A549 (cell line): ENCODE data around the gene RASSF8. TPM values are rescaled to one million over a fixed set of nuclear protein-coding genes. Genes with fewer than 3 reads are reported as not detected.

ENCODE experiments used
- ATAC-seq, 2 experiments: fragments of 200-7000 bp in 1 of 2; fragments of >200 bp in 1 of 2; cut with Nextera tagmentation in 1 of 2; cut with Tn5 transposase in 1 of 2; 3 replicates each; pipeline versions ENCODE4 v1.8.0 to v1.9.1; 2018 to 2020; ENCODE audit warnings: mild to moderate bottlenecking in 1 of 2, moderate library complexity in 1 of 2
- CTCF ChIA-PET: fragments of 300-600 bp; sonication (Branson Sonifier 250); formaldehyde crosslinking; extraction: SDS; loops from one replicate; lab custom pipeline; 2021; ENCODE audit warnings: antibody characterized with exemption, inconsistent platforms; lab: Yijun Ruan, JAX
- POLR2A ChIA-PET: fragments of 350-600 bp; formaldehyde crosslinking; extraction: SDS; loops from one replicate; lab custom pipeline; 2021; ENCODE audit warnings: antibody characterized with exemption, inconsistent platforms; lab: Yijun Ruan, JAX
- DNase-seq, 2 experiments: peaks; one replicate each; pipeline versions ENCODE4 v3.0.0 to v3.0.0-alpha.2; 2011 to 2016; ENCODE audit warnings: low read depth in 1 of 2, low spot score in 1 of 2
- FAIRE-seq: peaks from 2 replicates; lab custom pipeline; 2011; peaks lifted over from hg19 to GRCh38; lab: Jason Lieb, UNC
- H3K27ac ChIP-seq, 2 experiments: fragments of >200 bp; sonication (Bioruptor Twin); formaldehyde crosslinking; 3 replicates each; pipeline ENCODE4 v1.5.1; 2016 to 2017
- H3K4me1 ChIP-seq: fragments of >200 bp; sonication (Bioruptor Twin); formaldehyde crosslinking; 3 replicates; pipeline ENCODE4 v1.6.1; 2016
- H3K4me2 ChIP-seq: fragments of >200 bp; sonication (Bioruptor Twin); formaldehyde crosslinking; 3 replicates; pipeline ENCODE4 v1.6.1; 2016
- H3K4me3 ChIP-seq: fragments of >200 bp; sonication (Bioruptor Twin); formaldehyde crosslinking; 3 replicates; pipeline ENCODE4 v1.5.1; 2016
- H3K9me3 ChIP-seq: fragments of >200 bp; sonication (Bioruptor Twin); formaldehyde crosslinking; 3 replicates; pipeline ENCODE4 v1.6.1; 2016
- BCL3 ChIP-seq: fragments of >200 bp; sonication (Bioruptor Twin); formaldehyde crosslinking; IDR thresholded peaks from 3 replicates; pipeline ENCODE4 v1.6.1; 2016
- BHLHE40 ChIP-seq: IDR thresholded peaks from 2 replicates; pipeline ENCODE4 v1.6.1; 2012; ENCODE audit warnings: low read depth, low read length, inconsistent platforms
- CBX8 ChIP-seq: fragments of 200-600 bp; sonication (generic); IDR thresholded peaks from 2 replicates; pipeline ENCODE4 v1.6.1; 2016
- CEBPB ChIP-seq, 2 experiments: fragments of >200 bp in 1 of 2; sonication (Bioruptor Twin) in 1 of 2; formaldehyde crosslinking in 1 of 2; IDR thresholded peaks; 2 replicates each; pipeline ENCODE4 v1.6.1; 2012 to 2016
- EP300 ChIP-seq, 2 experiments: fragments of >200 bp; sonication (Bioruptor Twin); formaldehyde crosslinking; IDR thresholded peaks; 2 replicates in 1 of 2; 3 replicates in 1 of 2; pipeline ENCODE4 v1.6.1; 2016 to 2017
- FOSB ChIP-seq: fragments of 250-450 bp; sonication (Bioruptor Pico); IDR thresholded peaks from 2 replicates; pipeline ENCODE4 v1.5.0; 2020; ENCODE audit warnings: mild to moderate bottlenecking, moderate library complexity
- FOSL2 ChIP-seq, 2 experiments: fragments of 450-650 bp in 1 of 2; fragments of >200 bp in 1 of 2; sonication (Bioruptor Twin) in 1 of 2; formaldehyde crosslinking; IDR thresholded peaks; 2 replicates each; pipeline versions ENCODE4 v1.5.0 to v1.6.1; 2016 to 2020; ENCODE audit warnings: mild to moderate bottlenecking in 1 of 2, moderate library complexity in 1 of 2
- GATA3 ChIP-seq: IDR thresholded peaks from 2 replicates; pipeline ENCODE4 v1.6.1; 2012; ENCODE audit warnings: borderline replicate concordance
- HDAC2 ChIP-seq: fragments of 200-600 bp; sonication (generic); IDR thresholded peaks from 2 replicates; pipeline ENCODE4 v1.6.1; 2016
- JUN ChIP-seq, 2 experiments: fragments of >200 bp; sonication (Bioruptor Twin); formaldehyde crosslinking; IDR thresholded peaks; 2 replicates in 1 of 2; 3 replicates in 1 of 2; pipeline ENCODE4 v1.6.1; 2016 to 2017
- JUNB ChIP-seq: fragments of >200 bp; sonication (Bioruptor Twin); formaldehyde crosslinking; IDR thresholded peaks from 2 replicates; pipeline ENCODE4 v1.6.1; 2016
- KDM5A ChIP-seq: fragments of 200-600 bp; sonication (generic); IDR thresholded peaks from 2 replicates; pipeline ENCODE4 v1.6.1; 2016; ENCODE audit warnings: antibody characterized with exemption, mild to moderate bottlenecking
- RNF2 ChIP-seq: fragments of 200-600 bp; sonication (generic); IDR thresholded peaks from 2 replicates; pipeline ENCODE4 v1.6.1; 2016; ENCODE audit warnings: low read depth, mild to moderate bottlenecking, antibody characterized with exemption, moderate library complexity, borderline replicate concordance
- ZC3H11A ChIP-seq: fragments of 450-650 bp; IDR thresholded peaks from 2 replicates; pipeline ENCODE4 v1.6.1; 2014; ENCODE audit warnings: antibody characterized with exemption, mild to moderate bottlenecking
- ZFP36 ChIP-seq: fragments of 450-650 bp; IDR thresholded peaks from 2 replicates; pipeline ENCODE4 v1.6.1; 2014; ENCODE audit warnings: borderline replicate concordance; ENCODE audit not compliant: partially characterized antibody
- WGBS: methylation state at CpG from one replicate; pipeline ENCODE4 v1.1.6; 2017; ENCODE audit errors: missing lambda C conversion rate; 5-methylcytosine and 5-hydroxymethylcytosine counted together
- polyA plus RNA-seq, 4 experiments: library from polyadenylated mRNA; depleted of rRNA in 3 of 4; stranded (reverse); fragments of >200 nt; fragmentation: RNase III in 1 of 4; extraction: RNeasy Plus Mini Kit Qiagen cat#74134 plus additional on column Dnase treatment in 1 of 4; gene quantifications; 2 replicates in 3 of 4; 3 replicates in 1 of 4; pipeline ENCODE4 v1.2.3, GENCODE V29; 2011 to 2017
- TF ChIP-seq, protein P1 (sequence below): fragments of 250-450 bp; sonication (Bioruptor Pico); IDR thresholded peaks from 2 replicates; pipeline ENCODE4 v1.5.0; 2020; ENCODE audit warnings: low read depth, mild to moderate bottlenecking, moderate library complexity
- TF ChIP-seq, protein P2 (sequence below): IDR thresholded peaks from 2 replicates; pipeline ENCODE4 v1.6.1; 2012
- TF ChIP-seq, protein P3 (sequence below): fragments of >200 bp; sonication (Bioruptor Twin); formaldehyde crosslinking; IDR thresholded peaks from 3 replicates; pipeline ENCODE4 v1.5.1; 2016

The RASSF8 gene
- polyA plus RNA-seq, 2 of the 4 experiments (the other 2 are of a cell fraction): 5.7 to 8.7 TPM

GRCh38 chr12:26124446-26125399 is 166.2 kb downstream of the RASSF8 start, which contains the start of gene BHLHE41:
Gene BHLHE41 (minus strand): TSS chr12:26125037. CDS start chr12:26124779, 258 bp downstream.
- Histone ChIP-seq H3K27ac (peak within 1 kb of the TSS; percentile 71 to 78; a peak in 5 of 6 replicates), H3K4me1 (peaks cover 17% of the 10 kb centered on the region), H3K4me2 (peak within 1 kb of the TSS; percentile 99), H3K9me3 (no peaks in the 10 kb centered on the region), H3K4me3 (peak within 1 kb of the TSS; percentile 73)
- TF ChIP-seq CBX8 (peak; percentile 95), RNF2 (peak; percentile 91; the same call in 1 of the 2 replicates), FOSB (CRISPR knock-in tag) (no peak), EP300 (IDR thresholded peaks at IDR 0.05) (no peak), BCL3 (no peak), ZFP36 (no peak), HDAC2 (no peak), KDM5A (no peak), GATA3 (no peak), BHLHE40 (peak; percentile 43; the same call in 1 of the 2 replicates)
- TF ChIP-seq, protein P1, sequence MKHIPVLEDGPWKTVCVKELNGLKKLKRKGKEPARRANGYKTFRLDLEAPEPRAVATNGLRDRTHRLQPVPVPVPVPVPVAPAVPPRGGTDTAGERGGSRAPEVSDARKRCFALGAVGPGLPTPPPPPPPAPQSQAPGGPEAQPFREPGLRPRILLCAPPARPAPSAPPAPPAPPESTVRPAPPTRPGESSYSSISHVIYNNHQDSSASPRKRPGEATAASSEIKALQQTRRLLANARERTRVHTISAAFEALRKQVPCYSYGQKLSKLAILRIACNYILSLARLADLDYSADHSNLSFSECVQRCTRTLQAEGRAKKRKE (CRISPR knock-in tag): no peak
- TF ChIP-seq, protein P2, sequence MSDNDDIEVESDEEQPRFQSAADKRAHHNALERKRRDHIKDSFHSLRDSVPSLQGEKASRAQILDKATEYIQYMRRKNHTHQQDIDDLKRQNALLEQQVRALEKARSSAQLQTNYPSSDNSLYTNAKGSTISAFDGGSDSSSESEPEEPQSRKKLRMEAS: 0 out of 2 replicates have a peak, but pooled peaks have one; percentile 18
- CTCF ChIA-PET: interaction anchor here (1.1 to 7.7 kb wide), 11 partner anchors 8 to 577 kb away, joined by 3 to 110 read pairs (median 6); no protein-coding TSS in a partner anchor
- 3% methylated on average over 31 of the region's 54 CpGs for WGBS
- FAIRE-seq (no peak), DNase-seq (peak in 1 of 2 experiments; percentile 21), ATAC-seq (peak in 1 of 2 experiments; percentile 1; a peak in 1 of 6 replicates)
- POLR2A ChIA-PET: interaction anchor here (0.6 to 4.7 kb wide), 5 partner anchors 29 to 304 kb away, joined by 3 to 28 read pairs (median 6); no protein-coding TSS in a partner anchor

DNA sequence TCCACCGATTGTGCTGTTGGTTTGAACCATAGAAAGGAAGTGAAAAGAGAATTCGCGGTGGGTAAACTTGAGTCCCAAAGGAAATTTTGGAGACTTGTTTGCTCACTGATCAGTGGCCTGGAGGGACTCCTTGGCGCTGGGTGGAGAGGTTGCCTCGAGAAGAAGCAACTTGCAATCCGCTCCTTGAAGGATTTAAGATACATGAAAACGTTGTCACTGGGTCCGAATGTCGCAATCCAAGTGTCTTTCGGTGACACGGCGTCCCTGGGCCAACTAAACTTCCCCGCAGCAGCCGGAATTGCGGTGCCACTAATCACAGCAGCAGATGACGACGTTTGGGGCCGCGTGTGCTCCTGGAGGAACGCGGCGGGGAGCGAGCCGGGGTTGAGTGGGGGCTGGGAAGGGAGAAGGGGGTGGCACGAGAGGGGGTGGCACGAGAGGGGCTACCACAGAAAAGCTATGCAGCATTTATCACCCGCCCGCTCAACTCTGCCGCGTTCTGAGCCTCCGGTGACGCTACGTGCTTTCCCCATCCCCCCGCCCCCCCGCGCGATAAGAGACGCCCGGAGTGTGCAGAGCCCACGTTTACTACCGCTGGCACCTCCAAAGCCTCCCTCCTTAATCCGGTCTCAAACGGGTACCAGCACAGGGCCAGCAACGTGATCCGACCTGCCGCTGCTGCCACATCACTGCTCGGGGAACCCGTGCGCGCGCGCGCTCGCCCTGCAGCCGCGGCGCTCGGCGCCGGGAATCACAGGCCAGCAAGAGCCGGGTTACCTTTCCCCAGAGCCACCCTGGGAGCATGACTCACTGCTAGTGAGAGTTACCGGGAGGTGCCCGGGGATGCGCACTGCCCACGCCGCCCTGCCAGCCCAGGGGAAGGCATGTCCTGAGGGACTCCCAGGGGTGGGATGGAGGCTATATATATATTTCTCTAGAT is 167.2 kb downstream of the RASSF8 start:
- H3K9me3 ChIP-seq: no peaks in the 10 kb centered on the region
- ChIA-PET POLR2A (interaction anchor here (0.8 to 4.7 kb wide), 4 partner anchors 28 to 149 kb away, joined by 3 to 28 read pairs (median 4); no protein-coding TSS in a partner anchor), CTCF (interaction anchor here (7.7 kb wide), 1 partner anchor 147 kb away, joined by 110 read pairs; no protein-coding TSS in a partner anchor)
- ATAC-seq (peak; percentile 77 to 85), FAIRE-seq (no peak), DNase-seq (peak; percentile 81 to 82)
- H3K4me3 ChIP-seq: peak overlapping the region; percentile 73
- H3K27ac ChIP-seq: peak overlapping the region; percentile 71 to 78
- TF ChIP-seq JUN (IDR thresholded peaks at IDR 0.05): peak in 1 of 2 experiments; percentile 35; a peak in 1 of 5 replicates
- TF ChIP-seq HDAC2: 0 out of 2 replicates have a peak, but pooled peaks have one; percentile 61
- TF ChIP-seq, protein P2: peak; percentile 33; the same call in 1 of the 2 replicates
- peak; percentile 18; the same call in 1 of the 2 replicates for TF ChIP-seq FOSL2 (IDR thresholded peaks at IDR 0.05)
- peak; percentile 77 for TF ChIP-seq FOSL2 (CRISPR knock-in tag; IDR thresholded peaks at IDR 0.05)
- TF ChIP-seq, protein P3, sequence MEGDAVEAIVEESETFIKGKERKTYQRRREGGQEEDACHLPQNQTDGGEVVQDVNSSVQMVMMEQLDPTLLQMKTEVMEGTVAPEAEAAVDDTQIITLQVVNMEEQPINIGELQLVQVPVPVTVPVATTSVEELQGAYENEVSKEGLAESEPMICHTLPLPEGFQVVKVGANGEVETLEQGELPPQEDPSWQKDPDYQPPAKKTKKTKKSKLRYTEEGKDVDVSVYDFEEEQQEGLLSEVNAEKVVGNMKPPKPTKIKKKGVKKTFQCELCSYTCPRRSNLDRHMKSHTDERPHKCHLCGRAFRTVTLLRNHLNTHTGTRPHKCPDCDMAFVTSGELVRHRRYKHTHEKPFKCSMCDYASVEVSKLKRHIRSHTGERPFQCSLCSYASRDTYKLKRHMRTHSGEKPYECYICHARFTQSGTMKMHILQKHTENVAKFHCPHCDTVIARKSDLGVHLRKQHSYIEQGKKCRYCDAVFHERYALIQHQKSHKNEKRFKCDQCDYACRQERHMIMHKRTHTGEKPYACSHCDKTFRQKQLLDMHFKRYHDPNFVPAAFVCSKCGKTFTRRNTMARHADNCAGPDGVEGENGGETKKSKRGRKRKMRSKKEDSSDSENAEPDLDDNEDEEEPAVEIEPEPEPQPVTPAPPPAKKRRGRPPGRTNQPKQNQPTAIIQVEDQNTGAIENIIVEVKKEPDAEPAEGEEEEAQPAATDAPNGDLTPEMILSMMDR: no peak
- TF ChIP-seq ZC3H11A: no peak
- TF ChIP-seq CEBPB (IDR thresholded peaks at IDR 0.05): peak; percentile 21 to 56; a peak in 2 of 4 replicates
- TF ChIP-seq JUNB: 0 out of 2 replicates have a peak, but pooled peaks have one; percentile 11
- H3K4me1 ChIP-seq: peaks cover 17% of the 10 kb centered on the region
- H3K4me2 ChIP-seq: peak overlapping the region; percentile 99
- 1% methylated on average over 33 of the region's 66 CpGs for WGBS
